IMR-90 (cell line): ENCODE results near the gene DPP8.

Experiments
- BHLHE40 ChIP-seq: fragments of 150-350 bp; IDR thresholded peaks from 2 replicates; pipeline ENCODE4 v1.6.1; 2016; ENCODE audit warnings: mild to moderate bottlenecking, low read depth, low read length
- CEBPB ChIP-seq: IDR thresholded peaks from 2 replicates; pipeline ENCODE4 v1.6.1; 2012; ENCODE audit warnings: low read depth, low read length, improper control_type of control experiment
- MAFK ChIP-seq: IDR thresholded peaks from 2 replicates; pipeline ENCODE4 v1.6.1; 2012; ENCODE audit warnings: low read depth, low read length, improper control_type of control experiment
- MAZ ChIP-seq: IDR thresholded peaks from 2 replicates; pipeline ENCODE4 v1.6.1; 2012; ENCODE audit warnings: low read depth, mild to moderate bottlenecking, low read length, improper control_type of control experiment, moderate library complexity, borderline replicate concordance
- MXI1 ChIP-seq: IDR thresholded peaks from 2 replicates; pipeline ENCODE4 v1.6.1; 2012; ENCODE audit warnings: low read depth, mild to moderate bottlenecking, low read length, moderate library complexity, borderline replicate concordance
- NFE2L2 ChIP-seq: fragments of 150-350 bp; IDR thresholded peaks from 2 replicates; pipeline ENCODE4 v1.6.1; 2016; ENCODE audit warnings: low read depth, mild to moderate bottlenecking, low read length
- POLR2A ChIP-seq: IDR thresholded peaks from 2 replicates; pipeline ENCODE4 v1.6.1; 2012; ENCODE audit warnings: mild to moderate bottlenecking, low read depth, low read length
- RAD21 ChIP-seq: IDR thresholded peaks from 2 replicates; pipeline ENCODE4 v1.6.1; 2012; ENCODE audit warnings: low read length, improper control_type of control experiment
- RCOR1 ChIP-seq: IDR thresholded peaks from 2 replicates; pipeline ENCODE4 v1.6.1; 2012; ENCODE audit warnings: mild to moderate bottlenecking, low read length, improper control_type of control experiment; ENCODE audit not compliant: insufficient replicate concordance
- RFX5 ChIP-seq: IDR thresholded peaks from 2 replicates; pipeline ENCODE4 v1.8.0; 2012; ENCODE audit warnings: low read depth, mild to moderate bottlenecking, low read length, moderate library complexity
- SMC3 ChIP-seq: fragments of 150-350 bp; IDR thresholded peaks from 2 replicates; pipeline ENCODE4 v1.6.1; 2016; ENCODE audit warnings: low read depth, mild to moderate bottlenecking, antibody characterized with exemption, low read length, moderate library complexity
- TF ChIP-seq, protein P1 (sequence below): fragments of 150-350 bp; IDR thresholded peaks from 2 replicates; pipeline ENCODE4 v1.6.1; 2017; ENCODE audit warnings: mild to moderate bottlenecking, antibody characterized with exemption, low read length, low read depth
- TF ChIP-seq, protein P2 (sequence below): conservative IDR thresholded peaks from 2 replicates; pipeline ENCODE4 v1.5.1; 2012; ENCODE audit warnings: mild to moderate bottlenecking, low read depth, low read length, improper control_type of control experiment
- TF ChIP-seq, protein P3 (sequence below): fragments of 150-350 bp; IDR thresholded peaks from 2 replicates; pipeline ENCODE4 v1.6.1; 2016; ENCODE audit warnings: low read depth, mild to moderate bottlenecking, low read length, moderate library complexity, borderline replicate concordance

DNA sequence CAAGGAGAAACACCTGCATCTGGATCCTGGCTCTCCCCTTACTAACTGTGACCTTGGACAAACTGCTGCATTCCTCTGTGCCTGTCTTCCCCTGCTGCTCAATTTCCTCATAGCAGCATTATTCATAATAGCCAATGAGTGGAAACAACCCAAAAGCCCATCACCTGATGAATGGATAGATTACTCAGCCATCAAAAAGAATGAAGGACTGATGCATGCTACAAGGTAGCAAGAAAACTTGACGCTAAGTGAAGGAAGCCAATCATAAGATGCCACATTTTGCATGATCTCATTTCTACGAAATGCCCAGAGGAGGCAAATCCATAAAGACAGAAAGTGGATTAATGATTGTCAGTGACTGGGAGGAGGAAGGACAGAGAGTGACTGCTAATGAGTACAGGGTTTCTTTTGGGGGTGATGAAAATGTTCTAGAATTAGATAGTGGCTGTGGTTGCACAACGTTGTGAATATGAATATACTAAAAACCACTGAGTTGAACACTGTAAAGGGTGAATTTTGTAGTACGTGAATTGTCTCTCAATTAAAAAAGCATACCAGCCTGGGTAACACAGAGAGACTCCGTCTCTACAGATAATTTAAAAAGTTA lies 105.9 kb downstream of the DPP8 start:
- TF ChIP-seq, protein P1, sequence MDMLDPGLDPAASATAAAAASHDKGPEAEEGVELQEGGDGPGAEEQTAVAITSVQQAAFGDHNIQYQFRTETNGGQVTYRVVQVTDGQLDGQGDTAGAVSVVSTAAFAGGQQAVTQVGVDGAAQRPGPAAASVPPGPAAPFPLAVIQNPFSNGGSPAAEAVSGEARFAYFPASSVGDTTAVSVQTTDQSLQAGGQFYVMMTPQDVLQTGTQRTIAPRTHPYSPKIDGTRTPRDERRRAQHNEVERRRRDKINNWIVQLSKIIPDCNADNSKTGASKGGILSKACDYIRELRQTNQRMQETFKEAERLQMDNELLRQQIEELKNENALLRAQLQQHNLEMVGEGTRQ, result no peak
- TF ChIP-seq, protein P2, sequence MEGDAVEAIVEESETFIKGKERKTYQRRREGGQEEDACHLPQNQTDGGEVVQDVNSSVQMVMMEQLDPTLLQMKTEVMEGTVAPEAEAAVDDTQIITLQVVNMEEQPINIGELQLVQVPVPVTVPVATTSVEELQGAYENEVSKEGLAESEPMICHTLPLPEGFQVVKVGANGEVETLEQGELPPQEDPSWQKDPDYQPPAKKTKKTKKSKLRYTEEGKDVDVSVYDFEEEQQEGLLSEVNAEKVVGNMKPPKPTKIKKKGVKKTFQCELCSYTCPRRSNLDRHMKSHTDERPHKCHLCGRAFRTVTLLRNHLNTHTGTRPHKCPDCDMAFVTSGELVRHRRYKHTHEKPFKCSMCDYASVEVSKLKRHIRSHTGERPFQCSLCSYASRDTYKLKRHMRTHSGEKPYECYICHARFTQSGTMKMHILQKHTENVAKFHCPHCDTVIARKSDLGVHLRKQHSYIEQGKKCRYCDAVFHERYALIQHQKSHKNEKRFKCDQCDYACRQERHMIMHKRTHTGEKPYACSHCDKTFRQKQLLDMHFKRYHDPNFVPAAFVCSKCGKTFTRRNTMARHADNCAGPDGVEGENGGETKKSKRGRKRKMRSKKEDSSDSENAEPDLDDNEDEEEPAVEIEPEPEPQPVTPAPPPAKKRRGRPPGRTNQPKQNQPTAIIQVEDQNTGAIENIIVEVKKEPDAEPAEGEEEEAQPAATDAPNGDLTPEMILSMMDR, result no peak
- TF ChIP-seq SMC3, result no peak
- no peak for TF ChIP-seq POLR2A
- TF ChIP-seq RCOR1, result no peak
- TF ChIP-seq MAFK, result no peak
- TF ChIP-seq RAD21, result no peak
- TF ChIP-seq MXI1, result no peak
- TF ChIP-seq BHLHE40, result no peak
- TF ChIP-seq CEBPB, result no peak
- TF ChIP-seq, protein P3, sequence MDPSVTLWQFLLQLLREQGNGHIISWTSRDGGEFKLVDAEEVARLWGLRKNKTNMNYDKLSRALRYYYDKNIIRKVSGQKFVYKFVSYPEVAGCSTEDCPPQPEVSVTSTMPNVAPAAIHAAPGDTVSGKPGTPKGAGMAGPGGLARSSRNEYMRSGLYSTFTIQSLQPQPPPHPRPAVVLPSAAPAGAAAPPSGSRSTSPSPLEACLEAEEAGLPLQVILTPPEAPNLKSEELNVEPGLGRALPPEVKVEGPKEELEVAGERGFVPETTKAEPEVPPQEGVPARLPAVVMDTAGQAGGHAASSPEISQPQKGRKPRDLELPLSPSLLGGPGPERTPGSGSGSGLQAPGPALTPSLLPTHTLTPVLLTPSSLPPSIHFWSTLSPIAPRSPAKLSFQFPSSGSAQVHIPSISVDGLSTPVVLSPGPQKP, result no peak
- no peak for TF ChIP-seq NFE2L2
- TF ChIP-seq RFX5, result no peak
- TF ChIP-seq MAZ, result no peak
